H54 (cell line): Measurements from ENCODE around the gene MAD1L1.

Experiments
- DNase-seq: peaks from one replicate; pipeline ENCODE4 v3.0.0; 2011; ENCODE audit warnings: low spot score, mixed read lengths; ENCODE audit not compliant: insufficient read length
- FAIRE-seq: peaks from 3 replicates; lab custom pipeline; 2011; peaks lifted over from hg19 to GRCh38; lab: Jason Lieb, UNC
- POLR2A ChIP-seq: IDR thresholded peaks from 2 replicates; pipeline ENCODE4 v1.6.1; 2011; ENCODE audit warnings: low read depth, mild to moderate bottlenecking, low read length

Gene MAD1L1

GRCh38 chr7:2223321-2223720, 9.4 kb downstream of the MAD1L1 start:
- DNase-seq (no peak), FAIRE-seq (no peak)
- no peak for TF ChIP-seq POLR2A

GRCh38 chr7:2222516-2222915, 10.2 kb downstream of the MAD1L1 start:
- no peak for TF ChIP-seq POLR2A
- FAIRE-seq (no peak), DNase-seq (no peak)

GRCh38 chr7:2220954-2221353, 11.8 kb downstream of the MAD1L1 start:
- no peak for TF ChIP-seq POLR2A
- no peak for FAIRE-seq
- DNase-seq, result no peak

- TF ChIP-seq POLR2A, result no peak
- FAIRE-seq, result no peak
Measured at GRCh38 chr7:2220506-2220905, 12.2 kb downstream of the MAD1L1 start.

GRCh38 chr7:2220030-2220429, 12.7 kb downstream of the MAD1L1 start:
- no peak for TF ChIP-seq POLR2A
- DNase-seq, result no peak
- no peak for FAIRE-seq

More at GRCh38 chr7:2220506-2220905, 12.2 kb downstream of the MAD1L1 start:
- DNase-seq, result no peak

GRCh38 chr7:2219606-2220005, 13.1 kb downstream of the MAD1L1 start:
- TF ChIP-seq POLR2A, result no peak
- DNase-seq, result no peak
- FAIRE-seq, result no peak

- FAIRE-seq (no peak), DNase-seq (no peak)
- TF ChIP-seq POLR2A, result no peak
Measured at GRCh38 chr7:2219136-2219535, 13.6 kb downstream of the MAD1L1 start.

GRCh38 chr7:2218444-2218785, 14.3 kb downstream of the MAD1L1 start:
- FAIRE-seq, result no peak
- TF ChIP-seq POLR2A, result no peak

GRCh38 chr7:2217716-2218443, 14.9 kb downstream of the MAD1L1 start:
- no peak for TF ChIP-seq POLR2A
- DNase-seq (no peak), FAIRE-seq (no peak)

More at GRCh38 chr7:2218444-2218785, 14.3 kb downstream of the MAD1L1 start:
- no peak for DNase-seq

- TF ChIP-seq POLR2A, result no peak
- DNase-seq, result no peak
- FAIRE-seq, result no peak
Measured at GRCh38 chr7:2217206-2217605, 15.5 kb downstream of the MAD1L1 start.

- FAIRE-seq (no peak), DNase-seq (no peak)
- no peak for TF ChIP-seq POLR2A
Measured at GRCh38 chr7:2215851-2216250, 16.9 kb downstream of the MAD1L1 start.

- DNase-seq (no peak), FAIRE-seq (no peak)
- no peak for TF ChIP-seq POLR2A
Measured at GRCh38 chr7:2214636-2215035, 18.1 kb downstream of the MAD1L1 start.

GRCh38 chr7:2213551-2214215, 19.1 kb downstream of the MAD1L1 start:
- no peak for FAIRE-seq

GRCh38 chr7:2212906-2213305, 19.8 kb downstream of the MAD1L1 start:
- no peak for FAIRE-seq
- TF ChIP-seq POLR2A, result no peak
- no peak for DNase-seq

More at GRCh38 chr7:2213551-2214215, 19.1 kb downstream of the MAD1L1 start:
- DNase-seq, result no peak
- TF ChIP-seq POLR2A, result no peak

GRCh38 chr7:2211926-2212325, 20.8 kb downstream of the MAD1L1 start:
- DNase-seq (no peak), FAIRE-seq (no peak)
- TF ChIP-seq POLR2A, result no peak
